ENCODE data around the gene CLPTM1. TPM values are rescaled to one million over a fixed set of nuclear protein-coding genes. Genes with fewer than 3 reads are reported as not detected.

The CLPTM1 gene
- total RNA-seq, 1 experiment from 2014 or later, result 102 TPM

- H3K9ac ChIP-seq (ENCODE audit: low read length), result no peak overlapping the region
- H3K36me3 ChIP-seq (ENCODE audit: control insufficient read depth in 1 of 2, insufficient read depth in 2 of 2, low read length in 2 of 2), result no peaks in the 10 kb centered on the region; a peak in 1 of 4 replicates
- ChIA-PET POLR2A (no interaction called here), RAD21 (ENCODE audit: low non-redundant PET in 1 of 2, low total read pairs in 2 of 2, uncharacterized antibody in 2 of 2, unreplicated experiment in 2 of 2) (no interaction called here), CTCF (no interaction called here)
- no peak overlapping the region for H3K4me3 ChIP-seq (replicated peaks in 1 of 2; ENCODE audit: low read depth in 1 of 2, low read length in 2 of 2)
- no peak overlapping the region for H2AFZ ChIP-seq (ENCODE audit: low read depth, low read length, poor library complexity, severe bottlenecking)
- H4K20me1 ChIP-seq (ENCODE audit: insufficient read depth), result no peaks in the 10 kb centered on the region
- no peak overlapping the region for H3K27ac ChIP-seq (ENCODE audit: low read depth, low read length)
- no peaks in the 10 kb centered on the region for H3K9me2 ChIP-seq (ENCODE audit: insufficient read depth)
- intact Hi-C loops (cut with micrococcal nuclease), result no loop called here
- no peaks in the 10 kb centered on the region for H3K27me3 ChIP-seq (ENCODE audit: insufficient read depth, low read length)
- ATAC-seq (no peak), DNase-seq (ENCODE audit: low read depth, low spot score) (no peak)
- no peak for TF ChIP-seq FOSL1 (IDR thresholded peaks at IDR 0.05; ENCODE audit: low read depth)
- no peak for TF ChIP-seq POLR2A (IDR thresholded peaks at IDR 0.05; ENCODE audit: borderline replicate concordance, extremely low read depth, insufficient read depth, insufficient read length)
- TF ChIP-seq SP1 (IDR thresholded peaks at IDR 0.05; ENCODE audit: low read depth), result no peak
- no peak for TF ChIP-seq EZH2phosphoT487 (IDR thresholded peaks at IDR 0.05; ENCODE audit: borderline replicate concordance)
- no peak for TF ChIP-seq JUND (IDR thresholded peaks at IDR 0.05)
- no peak for TF ChIP-seq POLR2AphosphoS5 (IDR thresholded peaks at IDR 0.05; ENCODE audit: low read depth, low read length)
- TF ChIP-seq, protein P1, sequence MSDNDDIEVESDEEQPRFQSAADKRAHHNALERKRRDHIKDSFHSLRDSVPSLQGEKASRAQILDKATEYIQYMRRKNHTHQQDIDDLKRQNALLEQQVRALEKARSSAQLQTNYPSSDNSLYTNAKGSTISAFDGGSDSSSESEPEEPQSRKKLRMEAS (IDR thresholded peaks at IDR 0.05), result no peak
- no peak for TF ChIP-seq CEBPB (IDR thresholded peaks at IDR 0.05; ENCODE audit: low read depth)
- TF ChIP-seq, protein P2, sequence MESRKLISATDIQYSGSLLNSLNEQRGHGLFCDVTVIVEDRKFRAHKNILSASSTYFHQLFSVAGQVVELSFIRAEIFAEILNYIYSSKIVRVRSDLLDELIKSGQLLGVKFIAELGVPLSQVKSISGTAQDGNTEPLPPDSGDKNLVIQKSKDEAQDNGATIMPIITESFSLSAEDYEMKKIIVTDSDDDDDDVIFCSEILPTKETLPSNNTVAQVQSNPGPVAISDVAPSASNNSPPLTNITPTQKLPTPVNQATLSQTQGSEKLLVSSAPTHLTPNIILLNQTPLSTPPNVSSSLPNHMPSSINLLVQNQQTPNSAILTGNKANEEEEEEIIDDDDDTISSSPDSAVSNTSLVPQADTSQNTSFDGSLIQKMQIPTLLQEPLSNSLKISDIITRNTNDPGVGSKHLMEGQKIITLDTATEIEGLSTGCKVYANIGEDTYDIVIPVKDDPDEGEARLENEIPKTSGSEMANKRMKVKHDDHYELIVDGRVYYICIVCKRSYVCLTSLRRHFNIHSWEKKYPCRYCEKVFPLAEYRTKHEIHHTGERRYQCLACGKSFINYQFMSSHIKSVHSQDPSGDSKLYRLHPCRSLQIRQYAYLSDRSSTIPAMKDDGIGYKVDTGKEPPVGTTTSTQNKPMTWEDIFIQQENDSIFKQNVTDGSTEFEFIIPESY (IDR thresholded peaks at IDR 0.05; ENCODE audit: extremely low read depth, insufficient replicate concordance, low read length), result no peak
- TF ChIP-seq RAD21 (IDR thresholded peaks at IDR 0.05; ENCODE audit: low read depth), result no peak
- TF ChIP-seq CBX3 (IDR thresholded peaks at IDR 0.05; ENCODE audit: low read depth), result no peak
- TF ChIP-seq ZNF274 (IDR thresholded peaks at IDR 0.05; ENCODE audit: low read depth, low read length), result no peak
- TF ChIP-seq EZH2 (IDR thresholded peaks at IDR 0.05), result no peak
- no peak for TF ChIP-seq SRF (IDR thresholded peaks at IDR 0.05; ENCODE audit: low read depth)
- TF ChIP-seq REST (IDR thresholded peaks at IDR 0.05; ENCODE audit: low read depth), result no peak
- no peaks in the 10 kb centered on the region for H3K9me3 ChIP-seq (ENCODE audit: control insufficient read depth in 1 of 2, insufficient read depth in 1 of 2, low read depth in 1 of 2, low read length in 2 of 2)
- H3K4me2 ChIP-seq (ENCODE audit: low read length), result no peak overlapping the region
- H3K79me2 ChIP-seq (ENCODE audit: insufficient read depth, low read length), result no peaks in the 10 kb centered on the region
- BruUV-seq (replicated peaks), result no TSS peak
- peaks cover 5 to 6% of the 10 kb centered on the region in 2 experiments; a peak in 3 of 4 replicates for H3K4me1 ChIP-seq (ENCODE audit: control insufficient read depth in 1 of 2, insufficient read depth in 2 of 2, low read length in 2 of 2)
Measured at GRCh38 chr19:45008552-45008951, 53.4 kb downstream of the CLPTM1 start.
